WERI-Rb-1 (cell line): Measurements from ENCODE around the gene PYGB.

Experiments used
- DNase-seq: peaks from one replicate; pipeline ENCODE4 v3.0.0-alpha.2; 2020
- H3K27ac ChIP-seq: fragments of 250-450 bp; sonication (Bioruptor Pico); 2 replicates; pipeline ENCODE4 v1.5.1; 2020; ENCODE audit warnings: mild to moderate bottlenecking, moderate library complexity
- H3K27me3 ChIP-seq: fragments of 250-450 bp; sonication (Bioruptor Pico); 2 replicates; pipeline ENCODE4 v1.5.1; 2021; ENCODE audit warnings: mild to moderate bottlenecking, low read depth, moderate library complexity; ENCODE audit not compliant: insufficient read depth, severe bottlenecking
- H3K36me3 ChIP-seq: fragments of 250-450 bp; sonication (Bioruptor Pico); 2 replicates; pipeline ENCODE4 v1.5.1; 2020; ENCODE audit warnings: mild to moderate bottlenecking, moderate library complexity
- H3K4me3 ChIP-seq: 2 replicates; pipeline ENCODE4 v1.5.1; 2011; ENCODE audit warnings: low read depth, mild to moderate bottlenecking, control low read depth, low read length
- H3K9me3 ChIP-seq: fragments of 250-450 bp; sonication (Bioruptor Pico); 2 replicates; pipeline ENCODE4 v1.5.1; 2021; ENCODE audit warnings: mild to moderate bottlenecking, moderate library complexity; ENCODE audit not compliant: severe bottlenecking
- CTCF ChIP-seq: IDR thresholded peaks from 2 replicates; pipeline ENCODE4 v1.5.1; 2011; ENCODE audit warnings: low read depth, mild to moderate bottlenecking, control low read depth, inconsistent platforms, low read length

Gene PYGB

GRCh38 chr20:25283221-25283951 is 35.5 kb downstream of the PYGB start:
- Histone ChIP-seq H3K4me3 (no peak overlapping the region), H3K27me3 (no peaks in the 10 kb centered on the region), H3K36me3 (peaks cover 100% of the 10 kb centered on the region), H3K27ac (no peak overlapping the region), H3K9me3 (no peaks in the 10 kb centered on the region)
- peak; percentile 6 for DNase-seq
- TF ChIP-seq CTCF, result no peak

- Histone ChIP-seq H3K36me3 (peaks cover 100% of the 10 kb centered on the region), H3K9me3 (no peaks in the 10 kb centered on the region), H3K27me3 (no peaks in the 10 kb centered on the region), H3K27ac (no peak overlapping the region), H3K4me3 (no peak overlapping the region)
- TF ChIP-seq CTCF, result no peak
- DNase-seq, result peak; percentile 5
Observed at GRCh38 chr20:25284131-25284601, 36.3 kb downstream of the PYGB start.

GRCh38 chr20:25285091-25285647 is 37.3 kb downstream of the PYGB start:
- Histone ChIP-seq H3K9me3 (no peaks in the 10 kb centered on the region), H3K27me3 (no peaks in the 10 kb centered on the region), H3K4me3 (no peak overlapping the region), H3K36me3 (peaks cover 98% of the 10 kb centered on the region), H3K27ac (no peak overlapping the region)
- peak; percentile 22; the same call in 1 of the 2 replicates for TF ChIP-seq CTCF
- peak; percentile 22 for DNase-seq

GRCh38 chr20:25285856-25286798 is 38.2 kb downstream of the PYGB start:
- Histone ChIP-seq H3K4me3 (no peak overlapping the region), H3K9me3 (no peaks in the 10 kb centered on the region), H3K36me3 (peaks cover 98% of the 10 kb centered on the region), H3K27ac (no peak overlapping the region), H3K27me3 (no peaks in the 10 kb centered on the region)
- DNase-seq, result peak; percentile 7
- TF ChIP-seq CTCF, result no peak

GRCh38 chr20:25286917-25287316 is 39.0 kb downstream of the PYGB start:
- H3K27ac ChIP-seq, result no peak overlapping the region

More at GRCh38 chr20:25286917-25287316, 39.0 kb downstream of the PYGB start:
- no peaks in the 10 kb centered on the region for H3K9me3 ChIP-seq
- no peak overlapping the region for H3K4me3 ChIP-seq
- H3K27me3 ChIP-seq, result no peaks in the 10 kb centered on the region
- peak; percentile 6 for DNase-seq
- no peak for TF ChIP-seq CTCF
- H3K36me3 ChIP-seq, result peaks cover 98% of the 10 kb centered on the region
